Chondrocyte (in vitro differentiated cells): ENCODE data around the gene NELL2. TPM values are rescaled to one million over a fixed set of nuclear protein-coding genes. Genes with fewer than 3 reads are reported as not detected.

Experiments
- DNase-seq: peaks from one replicate; pipeline ENCODE4 v3.0.0; 2021; ENCODE audit warnings: mixed read lengths, low spot score
- H3K27ac Mint-ChIP-seq: one replicate; pipeline ENCODE4 v1.8.0; 2021; ENCODE audit warnings: mild to moderate bottlenecking, moderate library complexity, mixed read lengths; ENCODE audit not compliant: unreplicated experiment
- H3K27me3 Mint-ChIP-seq: 2 replicates; pipeline ENCODE4 v1.8.0; 2021; ENCODE audit warnings: low read depth, mixed read lengths
- H3K36me3 Mint-ChIP-seq: 2 replicates; pipeline ENCODE4 v1.8.0; 2021; ENCODE audit warnings: low read depth, mixed read lengths
- H3K4me1 Mint-ChIP-seq: 2 replicates; pipeline ENCODE4 v1.8.0; 2021; ENCODE audit warnings: low read depth, mild to moderate bottlenecking, mixed read lengths
- H3K4me3 Mint-ChIP-seq: one replicate; pipeline ENCODE4 v1.8.0; 2021; ENCODE audit warnings: mild to moderate bottlenecking, moderate library complexity, mixed read lengths; ENCODE audit not compliant: unreplicated experiment
- H3K9me3 Mint-ChIP-seq: 2 replicates; pipeline ENCODE4 v1.8.0; 2021; ENCODE audit warnings: low read depth, mixed read lengths
- CTCF ChIP-seq: fragments of 200-600 bp; sonication (generic); IDR thresholded peaks from 2 replicates; pipeline ENCODE4 v1.5.0; 2021; ENCODE audit warnings: antibody characterized with exemption, mild to moderate bottlenecking, moderate library complexity
- total RNA-seq: library from RNA; stranded (reverse); gene quantifications from 3 replicates; pipeline ENCODE4 v1.2.1, GENCODE V29; 2021

Gene NELL2
- total RNA-seq, 1 donor from 2014 or later = not detected

- Mint-ChIP-seq H3K36me3 (no peaks in the 10 kb centered on the region), H3K9me3 (peaks cover 3% of the 10 kb centered on the region), H3K27me3 (no peaks in the 10 kb centered on the region), H3K4me1 (peaks cover 10% of the 10 kb centered on the region), H3K4me3 (no peak overlapping the region), H3K27ac (no peak overlapping the region)
- TF ChIP-seq CTCF = no peak
- no peak for DNase-seq
Measured at GRCh38 chr12:44582521-44582920, 293.6 kb downstream of the NELL2 start.

GRCh38 chr12:44581642-44582242 lies 294.4 kb downstream of the NELL2 start:
- H3K27me3 Mint-ChIP-seq = no peaks in the 10 kb centered on the region
- no peak overlapping the region for H3K27ac Mint-ChIP-seq
- TF ChIP-seq CTCF = no peak
- no peak for DNase-seq
- H3K9me3 Mint-ChIP-seq = peaks cover 3% of the 10 kb centered on the region
- no peak overlapping the region for H3K4me3 Mint-ChIP-seq
- peaks cover 10% of the 10 kb centered on the region for H3K4me1 Mint-ChIP-seq
- no peaks in the 10 kb centered on the region for H3K36me3 Mint-ChIP-seq

GRCh38 chr12:44574586-44574985 lies 301.5 kb downstream of the NELL2 start:
- Mint-ChIP-seq H3K9me3 (peaks cover 3% of the 10 kb centered on the region), H3K4me3 (no peak overlapping the region), H3K27ac (no peak overlapping the region), H3K27me3 (no peaks in the 10 kb centered on the region), H3K4me1 (no peaks in the 10 kb centered on the region), H3K36me3 (no peaks in the 10 kb centered on the region)
- no peak for DNase-seq
- TF ChIP-seq CTCF = no peak

GRCh38 chr12:44573723-44574122 lies 302.4 kb downstream of the NELL2 start:
- no peak overlapping the region for H3K27ac Mint-ChIP-seq
- peaks cover 3% of the 10 kb centered on the region for H3K9me3 Mint-ChIP-seq
- H3K4me3 Mint-ChIP-seq = no peak overlapping the region
- TF ChIP-seq CTCF = no peak
- H3K4me1 Mint-ChIP-seq = no peaks in the 10 kb centered on the region
- no peaks in the 10 kb centered on the region for H3K27me3 Mint-ChIP-seq
- no peak for DNase-seq
- no peaks in the 10 kb centered on the region for H3K36me3 Mint-ChIP-seq

GRCh38 chr12:44571006-44571550 lies 305.0 kb downstream of the NELL2 start:
- Mint-ChIP-seq H3K9me3 (no peaks in the 10 kb centered on the region), H3K27me3 (no peaks in the 10 kb centered on the region), H3K4me1 (no peaks in the 10 kb centered on the region), H3K4me3 (no peak overlapping the region), H3K36me3 (no peaks in the 10 kb centered on the region), H3K27ac (no peak overlapping the region)
- no peak for TF ChIP-seq CTCF
- no peak for DNase-seq
